Choroid plexus epithelial cell (primary cell): ENCODE data around the gene KRT3.

Source experiments
- DNase-seq: peaks from one replicate; pipeline ENCODE4 v3.0.0-alpha.2; 2010; ENCODE audit warnings: low read depth
- H3K4me3 ChIP-seq: 2 replicates; pipeline ENCODE4 v1.5.1; 2011; ENCODE audit warnings: low read depth, mild to moderate bottlenecking, control low read depth, low read length, moderate library complexity
- TF ChIP-seq, protein P1 (sequence below): conservative IDR thresholded peaks from 2 replicates; pipeline ENCODE4 v1.5.1; 2011; ENCODE audit warnings: low read depth, mild to moderate bottlenecking, control low read depth, inconsistent platforms, low read length, moderate library complexity

Gene KRT3

DNA sequence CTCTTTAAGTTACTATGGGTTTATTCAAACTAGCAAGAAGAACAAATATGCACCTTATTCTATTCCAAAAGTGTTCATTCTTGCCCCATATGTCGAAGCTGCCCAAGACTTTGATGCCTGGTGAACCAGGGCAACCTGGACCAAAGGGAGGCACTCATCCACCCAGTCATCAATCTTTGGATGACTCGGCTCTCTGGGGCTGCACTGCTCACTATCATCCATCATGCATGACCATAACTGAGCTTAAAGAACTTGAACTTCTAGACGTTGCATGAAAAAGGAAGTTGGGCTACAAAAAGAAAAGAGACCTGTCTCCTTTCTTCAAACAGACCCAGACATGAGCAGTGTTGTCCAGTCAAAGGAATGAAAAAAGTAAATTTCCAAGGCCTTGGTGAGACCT lies 16.8 kb upstream of the KRT3 start:
- no peak for DNase-seq
- TF ChIP-seq, protein P1, sequence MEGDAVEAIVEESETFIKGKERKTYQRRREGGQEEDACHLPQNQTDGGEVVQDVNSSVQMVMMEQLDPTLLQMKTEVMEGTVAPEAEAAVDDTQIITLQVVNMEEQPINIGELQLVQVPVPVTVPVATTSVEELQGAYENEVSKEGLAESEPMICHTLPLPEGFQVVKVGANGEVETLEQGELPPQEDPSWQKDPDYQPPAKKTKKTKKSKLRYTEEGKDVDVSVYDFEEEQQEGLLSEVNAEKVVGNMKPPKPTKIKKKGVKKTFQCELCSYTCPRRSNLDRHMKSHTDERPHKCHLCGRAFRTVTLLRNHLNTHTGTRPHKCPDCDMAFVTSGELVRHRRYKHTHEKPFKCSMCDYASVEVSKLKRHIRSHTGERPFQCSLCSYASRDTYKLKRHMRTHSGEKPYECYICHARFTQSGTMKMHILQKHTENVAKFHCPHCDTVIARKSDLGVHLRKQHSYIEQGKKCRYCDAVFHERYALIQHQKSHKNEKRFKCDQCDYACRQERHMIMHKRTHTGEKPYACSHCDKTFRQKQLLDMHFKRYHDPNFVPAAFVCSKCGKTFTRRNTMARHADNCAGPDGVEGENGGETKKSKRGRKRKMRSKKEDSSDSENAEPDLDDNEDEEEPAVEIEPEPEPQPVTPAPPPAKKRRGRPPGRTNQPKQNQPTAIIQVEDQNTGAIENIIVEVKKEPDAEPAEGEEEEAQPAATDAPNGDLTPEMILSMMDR: no peak
- no peak overlapping the region for H3K4me3 ChIP-seq

DNA sequence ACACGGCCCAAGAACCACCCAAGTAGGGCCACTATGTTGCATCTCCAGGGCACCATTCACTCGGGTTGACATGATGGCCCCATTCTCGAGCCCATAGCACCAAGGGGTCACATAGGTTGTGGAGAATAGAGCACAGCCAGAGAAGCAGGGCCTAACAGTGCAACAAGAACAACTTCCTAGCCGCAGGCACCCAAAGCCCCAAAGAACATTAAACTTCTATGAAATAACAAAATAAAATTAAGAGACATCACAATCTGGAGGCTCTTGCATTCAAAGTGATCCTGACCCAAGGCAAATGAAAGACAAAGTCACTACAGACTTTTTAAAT lies 16.1 kb upstream of the KRT3 start:
- no peak overlapping the region for H3K4me3 ChIP-seq
- DNase-seq: no peak

DNA sequence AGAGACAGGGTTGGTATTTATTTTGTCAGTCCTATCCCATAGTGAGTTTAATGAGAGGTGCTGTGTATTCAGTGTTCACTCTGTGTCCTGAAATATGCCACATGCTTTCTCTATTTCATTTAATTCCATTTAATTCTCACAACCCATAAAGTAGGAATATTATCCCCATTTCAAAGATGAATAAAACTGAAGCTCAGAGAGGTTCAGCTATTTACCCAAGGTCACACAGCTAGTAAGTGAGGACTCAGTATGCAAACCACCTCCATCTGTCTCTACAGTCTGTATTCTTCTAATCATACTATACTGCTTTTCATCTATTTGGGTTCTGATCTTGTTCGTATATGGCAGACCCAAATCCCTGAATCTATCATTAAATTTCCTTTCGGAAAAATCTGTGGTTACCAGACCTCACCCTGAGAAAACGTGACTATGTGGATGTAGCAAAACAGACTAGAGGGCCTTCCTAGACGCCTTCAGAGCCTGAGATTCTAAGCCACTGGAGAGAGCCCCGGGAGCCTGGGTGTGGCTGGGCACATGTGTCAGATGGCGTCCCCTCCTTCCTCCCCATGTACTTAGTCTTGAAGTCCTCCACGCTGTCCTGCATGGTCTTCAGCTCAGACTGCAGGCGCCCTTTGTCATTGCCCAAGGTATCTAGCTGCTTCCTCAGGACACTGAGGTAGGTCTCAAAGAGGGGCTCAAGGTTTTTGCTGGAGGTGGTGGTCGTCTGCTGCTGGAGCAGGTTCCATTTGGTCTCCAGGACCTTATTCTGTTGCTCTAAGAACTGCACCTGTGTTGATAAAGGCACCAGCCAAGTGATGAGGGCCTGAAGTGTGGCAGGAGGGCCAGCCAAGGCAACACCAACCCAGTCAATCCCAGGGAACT lies 15.5 kb upstream of the KRT3 start:
- no peak overlapping the region for H3K4me3 ChIP-seq
- TF ChIP-seq, protein P1: no peak
- no peak for DNase-seq

More for the DNA sequence above, 16.1 kb upstream of the KRT3 start:
- TF ChIP-seq, protein P1: no peak

DNA sequence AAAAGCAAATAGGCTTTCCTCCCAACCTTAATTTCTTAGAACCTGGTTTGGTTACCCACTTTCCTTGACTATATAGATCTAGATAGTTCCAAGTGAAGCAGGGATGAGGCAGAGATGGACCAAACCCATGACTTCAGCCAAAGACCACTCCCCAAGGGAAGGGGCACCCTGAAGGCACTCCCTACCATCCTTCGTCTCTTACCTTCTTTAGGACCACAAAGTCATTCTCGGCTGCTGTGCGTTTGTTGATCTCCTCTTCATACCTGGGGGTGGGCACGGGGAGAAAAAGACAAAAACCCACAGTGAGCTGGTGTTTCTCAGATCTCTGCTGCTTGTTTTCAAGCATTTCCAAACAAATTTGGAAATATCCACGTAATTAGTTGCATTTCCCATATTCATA lies 14.6 kb upstream of the KRT3 start:
- no peak overlapping the region for H3K4me3 ChIP-seq
- TF ChIP-seq, protein P1: no peak
- DNase-seq: no peak

DNA sequence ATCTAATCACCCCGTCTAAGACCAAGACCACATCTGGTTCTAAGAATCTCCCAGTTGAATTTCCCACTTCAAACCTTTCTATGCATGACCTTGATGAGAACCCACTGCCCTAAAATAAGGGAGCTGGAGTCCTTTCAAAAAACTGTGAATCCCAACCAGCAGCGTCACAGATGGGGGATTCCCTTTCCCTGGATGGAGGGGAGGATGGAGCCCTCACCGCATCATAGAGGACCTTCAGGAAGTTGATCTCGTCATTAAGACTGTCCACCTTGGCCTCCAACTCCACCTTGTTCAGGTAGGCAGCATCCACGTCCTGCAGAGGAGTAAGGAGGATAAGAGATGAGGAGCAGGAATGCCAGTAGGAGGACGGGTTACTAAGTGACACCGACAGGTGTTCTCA lies 13.2 kb upstream of the KRT3 start:
- TF ChIP-seq, protein P1: no peak
- no peak for DNase-seq
- H3K4me3 ChIP-seq: no peak overlapping the region

DNA sequence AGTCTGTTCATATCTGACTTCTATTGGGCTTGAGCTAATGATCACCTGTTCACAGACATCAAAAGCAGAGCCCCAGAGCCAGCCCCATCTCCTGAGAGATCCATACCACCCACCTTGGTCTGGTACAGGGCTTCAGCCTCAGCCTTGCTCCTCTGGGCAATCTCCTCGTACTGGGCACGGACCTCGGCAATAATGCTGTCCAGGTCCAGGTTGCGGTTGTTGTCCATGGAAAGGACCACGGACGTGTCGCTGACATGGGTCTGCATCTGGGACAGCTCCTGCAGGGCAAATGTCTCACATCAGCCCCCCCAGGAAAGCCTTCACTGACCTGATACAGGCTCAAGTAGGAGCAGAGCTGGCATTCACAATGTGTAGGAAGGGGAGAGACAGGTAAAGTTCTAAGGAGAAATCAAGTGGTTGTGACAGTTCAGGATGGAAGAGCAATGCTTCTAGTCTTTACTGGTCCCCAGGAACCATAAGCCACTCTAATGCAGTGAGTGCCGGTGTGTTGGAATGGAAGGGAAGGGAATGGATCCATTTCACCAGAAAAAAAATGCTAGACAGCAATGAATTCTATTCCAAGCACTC lies 12.8 kb upstream of the KRT3 start:
- no peak for DNase-seq
- TF ChIP-seq, protein P1: no peak
- H3K4me3 ChIP-seq: no peak overlapping the region
